ENCODE results near the gene IFI27L2.

GRCh38 chr14:94128216-94128839, 1.1 kb downstream of the IFI27L2 start:
- TF ChIP-seq, protein P1, sequence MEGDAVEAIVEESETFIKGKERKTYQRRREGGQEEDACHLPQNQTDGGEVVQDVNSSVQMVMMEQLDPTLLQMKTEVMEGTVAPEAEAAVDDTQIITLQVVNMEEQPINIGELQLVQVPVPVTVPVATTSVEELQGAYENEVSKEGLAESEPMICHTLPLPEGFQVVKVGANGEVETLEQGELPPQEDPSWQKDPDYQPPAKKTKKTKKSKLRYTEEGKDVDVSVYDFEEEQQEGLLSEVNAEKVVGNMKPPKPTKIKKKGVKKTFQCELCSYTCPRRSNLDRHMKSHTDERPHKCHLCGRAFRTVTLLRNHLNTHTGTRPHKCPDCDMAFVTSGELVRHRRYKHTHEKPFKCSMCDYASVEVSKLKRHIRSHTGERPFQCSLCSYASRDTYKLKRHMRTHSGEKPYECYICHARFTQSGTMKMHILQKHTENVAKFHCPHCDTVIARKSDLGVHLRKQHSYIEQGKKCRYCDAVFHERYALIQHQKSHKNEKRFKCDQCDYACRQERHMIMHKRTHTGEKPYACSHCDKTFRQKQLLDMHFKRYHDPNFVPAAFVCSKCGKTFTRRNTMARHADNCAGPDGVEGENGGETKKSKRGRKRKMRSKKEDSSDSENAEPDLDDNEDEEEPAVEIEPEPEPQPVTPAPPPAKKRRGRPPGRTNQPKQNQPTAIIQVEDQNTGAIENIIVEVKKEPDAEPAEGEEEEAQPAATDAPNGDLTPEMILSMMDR (IDR thresholded peaks at IDR 0.05) = no peak
- TF ChIP-seq POLR2A (IDR thresholded peaks at IDR 0.05) = no peak

Measured in vagina (tissue), 2 donors.